ENCODE data around the gene APOBR.

- no peak for TF ChIP-seq CTCF (IDR thresholded peaks at IDR 0.05)
- no peak for TF ChIP-seq EZH2 (IDR thresholded peaks at IDR 0.05; ENCODE audit: borderline replicate concordance, insufficient read depth, low read depth, low read length, poor library complexity, severe bottlenecking)
These were observed 34.0 kb downstream of the APOBR start for GRCh38 chr16:28528463-28528867.

All from B cell (primary cell).